Astrocyte of the spinal cord (primary cell): ENCODE results near the gene PHYKPL.
"Not testable (repeated sequence)": the region's sequence is repeated elsewhere in the genome, so short reads cannot be mapped to it uniquely, and the experiment has no call there.

Source experiments
- DNase-seq: peaks from one replicate; pipeline ENCODE4 v3.0.0; 2011; ENCODE audit warnings: low read depth, low spot score
- H3K4me3 ChIP-seq: 2 replicates; pipeline ENCODE4 v1.5.1; 2011; ENCODE audit warnings: low read depth, mild to moderate bottlenecking, low read length, moderate library complexity
- CTCF ChIP-seq: IDR thresholded peaks from 2 replicates; pipeline ENCODE4 v1.5.1; 2012; ENCODE audit warnings: low read depth, mild to moderate bottlenecking, low read length, inconsistent platforms
- in situ Hi-C: cut with HindIII; loops from 2 replicates; pipeline ENCODE4 v1.10.0; 2017; ENCODE audit warnings: low sequenced_read_pairs

Gene PHYKPL

GRCh38 chr5:178241231-178241663 lies 8.6 kb upstream of the PHYKPL start:
- no peak for DNase-seq
- in situ Hi-C loops = no loop called here
- no peak for TF ChIP-seq CTCF
- H3K4me3 ChIP-seq = no peak overlapping the region

DNA sequence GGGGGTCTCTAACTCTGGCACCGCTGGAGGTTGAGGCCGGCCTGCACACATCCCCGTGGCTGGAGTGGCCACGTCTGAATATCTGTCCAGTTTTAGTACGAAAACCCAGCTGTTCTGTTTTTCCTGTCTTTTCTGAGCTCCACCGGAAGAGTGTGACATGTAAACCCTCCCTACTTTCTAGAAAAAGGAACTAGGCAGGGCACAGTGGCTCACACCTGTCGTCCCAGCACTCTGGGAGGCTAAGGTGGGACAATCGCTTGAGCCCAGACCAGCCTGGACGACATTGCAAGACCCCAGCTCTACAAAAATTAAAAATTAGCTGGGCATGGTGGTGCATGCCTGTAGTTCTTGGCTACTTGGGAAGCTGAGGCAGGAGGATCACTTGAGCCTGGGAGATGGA lies 8.2 kb upstream of the PHYKPL start:
- in situ Hi-C loops = no loop called here
- no peak for DNase-seq
- H3K4me3 ChIP-seq = no peak overlapping the region
- TF ChIP-seq CTCF = no peak

GRCh38 chr5:178240341-178240741 lies 7.7 kb upstream of the PHYKPL start:
- no peak for TF ChIP-seq CTCF
- H3K4me3 ChIP-seq = no peak overlapping the region
- in situ Hi-C loops = no loop called here
- DNase-seq = no peak

GRCh38 chr5:178239626-178240301 lies 7.2 kb upstream of the PHYKPL start:
- H3K4me3 ChIP-seq, in situ Hi-C loops, DNase-seq: not testable (repeated sequence)

DNA sequence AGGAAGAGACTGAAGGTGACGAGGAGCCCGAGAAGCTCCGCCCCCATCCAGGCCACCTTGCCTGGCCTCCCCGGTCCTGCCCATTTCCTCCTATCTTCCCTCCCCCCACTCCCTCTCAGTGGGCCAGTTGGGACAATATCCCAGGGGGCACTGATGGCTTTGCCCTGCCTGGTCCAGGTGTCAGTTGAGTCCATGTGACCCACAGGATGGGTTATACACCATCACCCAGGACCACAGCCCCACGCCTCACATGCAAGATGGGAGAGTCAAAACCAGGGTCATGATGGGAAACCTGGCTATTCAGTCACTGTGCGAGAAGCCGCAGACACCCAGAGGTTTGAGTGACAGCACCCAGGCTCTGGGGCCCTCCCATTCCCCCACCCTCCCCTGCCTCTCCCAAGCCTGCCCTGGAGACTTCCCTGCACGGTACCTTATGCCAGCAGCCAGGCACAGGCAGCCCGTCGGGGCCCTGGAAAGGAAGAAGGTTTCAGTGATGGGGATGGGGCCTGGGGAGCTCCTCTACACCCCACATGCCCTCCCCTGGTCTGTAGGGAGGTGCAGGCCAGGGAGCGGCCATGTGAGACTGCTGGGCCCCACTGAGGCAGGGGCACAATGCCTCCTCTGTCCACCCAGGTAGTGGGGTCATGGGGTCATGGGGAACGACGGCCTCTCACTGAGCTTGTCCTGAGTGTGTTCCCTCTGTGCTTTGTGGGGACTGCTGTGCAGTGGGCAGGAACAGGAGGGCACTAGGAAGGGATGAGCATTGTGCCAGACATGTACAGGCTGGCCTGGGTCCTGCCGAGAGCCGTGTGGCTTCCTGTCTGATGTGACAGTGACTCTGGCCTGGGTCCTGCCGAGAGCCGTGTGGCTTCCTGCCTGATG lies 6.3 kb upstream of the PHYKPL start:
- no peak overlapping the region for H3K4me3 ChIP-seq
- in situ Hi-C loops = no loop called here
- TF ChIP-seq CTCF = no peak
- DNase-seq = no peak

DNA sequence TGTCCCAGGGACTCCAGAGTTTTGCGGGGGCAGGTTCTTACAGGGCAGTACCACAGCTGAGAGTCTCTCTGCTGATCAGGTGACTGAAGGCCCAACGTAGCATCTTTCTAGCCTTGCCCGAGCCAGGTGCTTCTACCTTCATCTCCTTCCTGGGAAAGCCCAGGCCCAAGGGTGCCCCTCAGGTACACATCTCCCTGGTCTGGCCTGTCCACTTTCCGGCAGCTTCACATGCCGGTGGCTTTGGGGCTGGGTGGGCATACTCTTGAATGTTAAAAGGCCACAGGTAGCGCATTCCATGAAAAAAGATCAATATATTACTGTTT lies 5.7 kb upstream of the PHYKPL start:
- no peak for TF ChIP-seq CTCF
- in situ Hi-C loops = no loop called here
- no peak for DNase-seq
- no peak overlapping the region for H3K4me3 ChIP-seq
